Activated CD8-positive, alpha-beta T cell treated with anti-CD3 and anti-CD28 coated beads for 36 hours (primary cell): ENCODE measurements around the gene QPCTL. TPM values are rescaled to one million over a fixed set of nuclear protein-coding genes. Genes with fewer than 3 reads are reported as not detected.
A peak's percentile ranks its signal among the peaks of the same experiment; 100 is the strongest.

Source experiments
- ATAC-seq: fragments of 200-7000 bp; cut with Tn5 transposase; one replicate; pipeline ENCODE4 v1.10.0; 2021; ENCODE audit warnings: mild to moderate bottlenecking, moderate library complexity
- CTCF ChIA-PET: fragments of 350-600 bp; sonication (Branson Sonifier 250); formaldehyde crosslinking; loops from one replicate; lab custom pipeline; 2021; ENCODE audit warnings: antibody characterized with exemption; lab: Charles Lee
- POLR2A ChIA-PET: fragments of 350-600 bp; sonication (Branson Sonifier 250); formaldehyde crosslinking; loops from one replicate; lab custom pipeline; 2021; ENCODE audit warnings: antibody characterized with exemption; lab: Charles Lee
- DNase-seq: peaks from one replicate; pipeline ENCODE4 v3.0.0-alpha.2; 2020
- H3K27ac Mint-ChIP-seq: one replicate; pipeline ENCODE4 v1.8.0; 2021; ENCODE audit warnings: mild to moderate bottlenecking, mixed read lengths
- H3K27me3 Mint-ChIP-seq: one replicate; pipeline ENCODE4 v1.8.0; 2021; ENCODE audit warnings: mixed read lengths
- H3K36me3 Mint-ChIP-seq: one replicate; pipeline ENCODE4 v1.8.0; 2021; ENCODE audit warnings: low read depth, mixed read lengths
- H3K4me1 Mint-ChIP-seq: one replicate; pipeline ENCODE4 v1.8.0; 2021; ENCODE audit warnings: low read depth, mixed read lengths
- H3K4me3 Mint-ChIP-seq: one replicate; pipeline ENCODE4 v1.8.0; 2021; ENCODE audit warnings: mild to moderate bottlenecking, moderate library complexity, mixed read lengths
- H3K9me3 Mint-ChIP-seq: one replicate; pipeline ENCODE4 v1.8.0; 2021; ENCODE audit warnings: mixed read lengths
- intact Hi-C: fragments of 100-400 bp; cut with micrococcal nuclease; formaldehyde crosslinking; loops from one replicate; pipeline ENCODE4 v1.10.0; 2022
- total RNA-seq, 2 experiments: library from RNA; stranded (reverse); gene quantifications; one replicate each; pipeline ENCODE4 v1.2.3, GENCODE V29; 2021
- TF ChIP-seq, protein P1 (sequence below): fragments of 200-600 bp; IDR thresholded peaks from one replicate; pipeline ENCODE4 v1.8.0; 2022; ENCODE audit warnings: antibody characterized with exemption, mild to moderate bottlenecking

QPCTL gene
- total RNA-seq, 2 experiments from 2014 or later = 31.6 to 31.7 TPM

DNA sequence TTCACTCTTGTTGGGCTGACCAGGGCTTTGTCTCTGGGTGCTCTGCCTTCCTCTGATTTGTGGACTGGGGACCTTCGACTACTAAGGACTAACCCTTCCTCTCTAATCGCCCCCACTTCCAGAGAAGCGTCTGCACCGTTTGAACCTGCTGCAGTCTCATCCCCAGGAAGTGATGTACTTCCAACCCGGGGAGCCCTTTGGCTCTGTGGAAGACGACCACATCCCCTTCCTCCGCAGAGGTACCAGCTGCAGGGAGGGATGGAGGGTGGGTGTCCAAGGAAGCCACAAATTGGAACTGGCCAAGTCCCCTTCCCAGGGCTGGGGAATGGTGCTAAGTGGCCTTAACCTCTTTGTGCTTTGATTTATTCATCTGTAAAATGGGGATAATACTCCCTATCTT, 9.2 kb downstream of the QPCTL start:
- intact Hi-C loops = no loop called here
- Mint-ChIP-seq H3K27ac (no peak overlapping the region), H3K4me1 (peaks cover 7% of the 10 kb centered on the region), H3K27me3 (no peaks in the 10 kb centered on the region), H3K4me3 (no peak overlapping the region), H3K9me3 (no peaks in the 10 kb centered on the region), H3K36me3 (peaks cover 38% of the 10 kb centered on the region)
- DNase-seq (no peak), ATAC-seq (no peak)
- TF ChIP-seq, protein P1, sequence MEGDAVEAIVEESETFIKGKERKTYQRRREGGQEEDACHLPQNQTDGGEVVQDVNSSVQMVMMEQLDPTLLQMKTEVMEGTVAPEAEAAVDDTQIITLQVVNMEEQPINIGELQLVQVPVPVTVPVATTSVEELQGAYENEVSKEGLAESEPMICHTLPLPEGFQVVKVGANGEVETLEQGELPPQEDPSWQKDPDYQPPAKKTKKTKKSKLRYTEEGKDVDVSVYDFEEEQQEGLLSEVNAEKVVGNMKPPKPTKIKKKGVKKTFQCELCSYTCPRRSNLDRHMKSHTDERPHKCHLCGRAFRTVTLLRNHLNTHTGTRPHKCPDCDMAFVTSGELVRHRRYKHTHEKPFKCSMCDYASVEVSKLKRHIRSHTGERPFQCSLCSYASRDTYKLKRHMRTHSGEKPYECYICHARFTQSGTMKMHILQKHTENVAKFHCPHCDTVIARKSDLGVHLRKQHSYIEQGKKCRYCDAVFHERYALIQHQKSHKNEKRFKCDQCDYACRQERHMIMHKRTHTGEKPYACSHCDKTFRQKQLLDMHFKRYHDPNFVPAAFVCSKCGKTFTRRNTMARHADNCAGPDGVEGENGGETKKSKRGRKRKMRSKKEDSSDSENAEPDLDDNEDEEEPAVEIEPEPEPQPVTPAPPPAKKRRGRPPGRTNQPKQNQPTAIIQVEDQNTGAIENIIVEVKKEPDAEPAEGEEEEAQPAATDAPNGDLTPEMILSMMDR = no peak
- ChIA-PET POLR2A (interaction anchor here (1.4 to 3.9 kb wide), 2 partner anchors 9 to 15 kb away, joined by 3 to 21 read pairs; partner anchors contain the start of genes QPCTL and SNRPD2), CTCF (interaction anchor here (0.8 to 2.1 kb wide), 3 partner anchors 9 to 14 kb away, joined by 3 to 16 read pairs (median 3); partner anchors contain the start of genes QPCTL and SNRPD2)

DNA sequence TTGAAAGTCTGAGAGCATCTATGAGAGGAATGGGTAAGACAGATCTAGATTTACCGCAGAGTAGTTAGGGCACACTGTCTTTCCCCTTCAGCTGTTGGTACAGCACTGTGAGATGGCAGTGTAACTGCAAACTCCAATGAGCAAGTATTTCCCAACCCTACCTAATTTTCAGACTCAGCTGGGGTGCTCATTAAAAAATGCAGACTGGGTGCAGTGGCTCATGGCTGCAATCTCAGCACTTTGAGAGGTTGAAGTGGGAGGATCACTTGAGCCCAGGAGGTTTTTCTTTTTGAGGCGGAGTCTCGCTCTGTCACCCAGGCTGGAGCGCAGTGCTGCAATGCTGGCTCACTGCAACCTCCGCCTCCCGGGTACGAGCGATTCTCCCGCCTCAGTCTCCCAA, 12.6 kb downstream of the QPCTL start:
- H3K27me3 Mint-ChIP-seq = no peaks in the 10 kb centered on the region
- no peak overlapping the region for H3K27ac Mint-ChIP-seq
- DNase-seq (no peak), ATAC-seq (no peak)
- ChIA-PET POLR2A (interaction anchor here (0.7 to 3.7 kb wide), 5 partner anchors 9 to 1109 kb away, joined by 3 to 24 read pairs (median 3); partner anchors contain the start of genes QPCTL and SNRPD2), CTCF (interaction anchor here (2.6 kb wide), 1 partner anchor 12 kb away, joined by 16 read pairs; the partner anchor contains the start of gene QPCTL)
- no peaks in the 10 kb centered on the region for H3K9me3 Mint-ChIP-seq
- H3K36me3 Mint-ChIP-seq = peaks cover 33% of the 10 kb centered on the region
- TF ChIP-seq, protein P1 = no peak
- intact Hi-C loops = no loop called here
- peaks cover 5% of the 10 kb centered on the region for H3K4me1 Mint-ChIP-seq
- H3K4me3 Mint-ChIP-seq = no peak overlapping the region

DNA sequence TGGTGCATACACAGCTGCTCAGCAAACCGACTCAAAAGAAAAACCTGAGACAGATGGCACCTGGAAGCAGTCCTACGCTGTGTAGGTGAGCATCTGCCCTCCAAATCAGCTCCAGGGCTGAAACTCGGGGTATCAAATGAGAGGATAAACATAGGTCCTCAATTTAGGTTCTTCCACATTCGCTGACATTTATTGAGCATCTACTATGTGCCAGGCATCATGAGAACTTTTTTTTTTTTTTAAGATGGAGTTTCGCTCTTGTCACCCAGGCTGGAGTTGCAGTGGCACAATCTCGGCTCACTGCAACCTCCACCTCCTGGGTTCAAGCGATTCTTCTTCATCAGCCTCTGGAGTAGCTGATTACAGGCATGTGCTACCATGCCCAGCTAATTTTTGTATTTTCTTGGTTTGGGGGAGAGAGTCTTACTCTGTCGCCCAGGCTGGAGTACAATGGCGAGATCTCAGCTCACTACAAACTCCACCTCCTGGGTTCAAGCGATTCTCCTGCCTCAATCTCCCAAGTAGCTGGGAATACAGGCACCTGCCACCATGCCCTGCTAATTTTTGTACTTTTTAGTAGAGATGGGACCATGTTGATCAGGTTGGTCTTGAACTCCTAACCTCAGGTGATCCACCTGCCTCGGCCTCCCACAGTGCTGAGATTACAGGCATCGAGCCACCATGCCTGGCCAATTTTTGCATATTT, 13.4 kb downstream of the QPCTL start:
- peaks cover 37% of the 10 kb centered on the region for H3K36me3 Mint-ChIP-seq
- DNase-seq = no peak
- intact Hi-C loops = no loop called here
- ChIA-PET CTCF (interaction anchor here (2.6 kb wide), 1 partner anchor 13 kb away, joined by 16 read pairs; the partner anchor contains the start of gene QPCTL), POLR2A (interaction anchor here (0.7 to 3.7 kb wide), 7 partner anchors 9 to 1108 kb away, joined by 3 to 24 read pairs (median 3); partner anchors contain the start of genes FBXO46, QPCTL and SNRPD2)
- H3K27me3 Mint-ChIP-seq = no peaks in the 10 kb centered on the region
- H3K4me1 Mint-ChIP-seq = peaks cover 8% of the 10 kb centered on the region
- ATAC-seq = no peak
- TF ChIP-seq, protein P1 = no peak
- no peak overlapping the region for H3K27ac Mint-ChIP-seq
- H3K4me3 Mint-ChIP-seq = no peak overlapping the region
- H3K9me3 Mint-ChIP-seq = no peaks in the 10 kb centered on the region

DNA sequence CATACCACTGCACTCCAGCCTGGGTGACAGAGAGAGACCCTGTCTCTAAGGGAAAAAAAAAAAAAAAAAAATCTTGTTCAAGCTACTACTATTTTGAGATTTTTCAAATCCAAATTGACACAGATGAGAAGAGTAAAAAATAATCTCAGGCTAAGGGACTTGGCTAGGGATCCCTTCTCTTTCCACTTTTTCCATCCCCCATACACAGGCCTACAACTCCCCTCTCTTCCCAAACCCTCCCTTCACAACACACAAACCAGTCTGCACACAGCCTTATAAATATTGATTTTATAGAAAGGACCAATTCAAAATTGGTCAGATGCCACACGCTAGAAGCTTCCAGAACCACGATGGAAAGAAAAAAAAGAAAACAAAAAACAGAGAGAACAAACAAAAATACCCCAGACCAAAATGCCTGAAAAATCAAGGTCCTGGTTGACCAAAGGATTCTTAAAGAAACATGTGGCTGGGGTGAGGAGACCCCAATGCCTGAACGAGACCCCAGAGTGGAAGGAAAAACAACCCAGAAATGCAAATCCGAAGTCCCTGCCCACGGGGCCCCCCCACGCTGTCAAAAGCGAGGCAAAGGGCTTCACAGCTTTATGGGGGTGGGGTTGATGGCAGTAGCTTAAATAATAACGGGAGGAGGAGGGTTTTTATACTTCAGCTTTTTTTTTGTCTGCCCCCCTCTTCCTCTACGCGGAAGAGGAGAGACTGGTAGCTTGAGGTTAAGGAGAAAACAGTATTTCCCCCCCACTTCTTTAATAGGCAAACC, 18.1 kb downstream of the QPCTL start:
- intact Hi-C loops = no loop called here
- DNase-seq (no peak), ATAC-seq (no peak)
- peaks cover 21% of the 10 kb centered on the region for H3K4me1 Mint-ChIP-seq
- H3K27ac Mint-ChIP-seq = peak overlapping the region; percentile 39
- H3K27me3 Mint-ChIP-seq = no peaks in the 10 kb centered on the region
- H3K9me3 Mint-ChIP-seq = no peaks in the 10 kb centered on the region
- TF ChIP-seq, protein P1 = no peak
- H3K4me3 Mint-ChIP-seq = no peak overlapping the region
- ChIA-PET POLR2A (interaction anchor here (0.7 to 1.3 kb wide), 3 partner anchors 16 to 59 kb away, joined by 3 to 6 read pairs (median 3); partner anchors contain the start of genes QPCTL, SIX5 and SNRPD2), CTCF (interaction anchor here (0.9 to 2.3 kb wide), 5 partner anchors 9 to 30 kb away, joined by 3 to 9 read pairs (median 4); partner anchors contain the start of gene QPCTL)
- peaks cover 16% of the 10 kb centered on the region for H3K36me3 Mint-ChIP-seq
